GM23338 (cell line): ENCODE measurements around the gene HCRTR1.

ENCODE experiments used
- CREB1 ChIP-seq: fragments of 250-450 bp; sonication (Bioruptor Pico); IDR thresholded peaks from 2 replicates; pipeline ENCODE4 v1.5.0; 2020; ENCODE audit warnings: low read depth, mild to moderate bottlenecking, moderate library complexity
- CTCF ChIP-seq, 2 experiments: fragments of 200-600 bp in 1 of 2; sonication (generic) in 1 of 2; conservative IDR thresholded peaks; 2 replicates each; pipeline versions ENCODE4 v1.5.1 to v1.6.1; 2016 to 2017; ENCODE audit warnings: antibody characterized with exemption in 2 of 2, low read depth in 2 of 2, mild to moderate bottlenecking in 2 of 2, moderate library complexity in 1 of 2
- EZH2 ChIP-seq: fragments of 200-600 bp; sonication (generic); IDR thresholded peaks from one replicate; pipeline ENCODE4 v1.8.0; 2017; ENCODE audit warnings: antibody characterized with exemption, mild to moderate bottlenecking, low read depth; ENCODE audit not compliant: unreplicated experiment
- NANOG ChIP-seq: IDR thresholded peaks from 2 replicates; pipeline ENCODE4 v1.6.1; 2016; ENCODE audit warnings: antibody characterized with exemption, borderline replicate concordance
- POLR2AphosphoS5 ChIP-seq: IDR thresholded peaks from 2 replicates; pipeline ENCODE4 v1.6.1; 2016; ENCODE audit warnings: antibody characterized with exemption, low read depth
- REST ChIP-seq: IDR thresholded peaks from one replicate; pipeline ENCODE4 v1.6.1; 2018; ENCODE audit warnings: antibody characterized with exemption; ENCODE audit not compliant: unreplicated experiment

GRCh38 chr1:31655104-31655503, 37.6 kb downstream of the HCRTR1 start:
- no peak for TF ChIP-seq CREB1
- TF ChIP-seq CTCF (conservative IDR thresholded peaks at IDR 0.05; ENCODE audit: low read depth in 2 of 2) = no peak
- no peak for TF ChIP-seq EZH2
- no peak for TF ChIP-seq REST
- no peak for TF ChIP-seq POLR2AphosphoS5
- no peak for TF ChIP-seq NANOG
